GM13977 (cell line): ENCODE results near the gene ZBTB48.

Experiments used
- DNase-seq: peaks from one replicate; pipeline ENCODE4 v3.0.0; 2012; ENCODE audit warnings: low spot score
- in situ Hi-C: fragments of 300-500 bp; cut with MboI; formaldehyde crosslinking; loops from one replicate; pipeline ENCODE4 v1.12.0; 2022; ENCODE audit warnings: low sequenced_read_pairs, low pct_unique_long_range_greater_than_20kb, mixed read lengths, inconsistent platforms; ENCODE audit not compliant: unreplicated experiment
- TF ChIP-seq, protein P1 (sequence below): IDR thresholded peaks from 2 replicates; pipeline ENCODE4 v1.5.1; 2012; ENCODE audit warnings: mild to moderate bottlenecking, control low read depth; ENCODE audit not compliant: insufficient read depth; ENCODE audit errors: extremely low read depth, missing control alignments

The ZBTB48 gene

DNA sequence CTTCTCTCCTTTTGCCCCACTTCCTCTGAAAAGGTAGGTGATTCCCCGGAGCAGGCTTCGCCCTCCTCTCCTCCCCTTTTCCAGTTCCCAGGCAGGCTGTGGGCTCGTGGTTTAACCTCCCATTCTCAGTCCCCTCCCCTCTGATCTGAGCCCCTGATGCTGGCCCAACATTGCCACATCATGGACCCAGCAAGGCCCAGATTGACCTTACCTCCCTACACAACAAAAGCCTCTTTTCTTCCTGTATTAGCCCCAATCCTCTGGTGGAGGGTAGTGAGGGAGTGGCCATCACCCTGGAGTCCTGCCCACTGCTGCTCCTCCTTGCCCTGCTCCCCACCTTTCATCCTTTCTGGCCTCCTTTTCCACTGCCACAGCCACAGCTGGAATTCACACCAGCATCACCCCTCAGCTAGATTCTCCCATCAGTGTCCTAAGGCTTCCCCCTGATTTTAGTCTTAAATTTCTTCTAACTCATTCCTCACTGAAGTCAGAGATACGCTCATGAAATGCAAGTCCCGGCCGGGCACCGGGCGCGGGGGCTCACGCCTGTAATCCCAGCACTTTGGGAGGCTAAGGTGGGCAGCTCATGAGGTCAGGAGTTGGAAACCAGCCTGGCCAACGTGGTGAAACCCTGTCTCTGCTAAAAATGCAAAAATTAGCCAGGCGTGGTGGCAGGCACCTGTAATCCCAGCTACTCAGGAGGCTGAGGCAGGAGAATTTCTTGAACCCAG lies 7.0 kb upstream of the ZBTB48 start:
- DNase-seq: no peak
- in situ Hi-C loops: no loop called here
- TF ChIP-seq, protein P1, sequence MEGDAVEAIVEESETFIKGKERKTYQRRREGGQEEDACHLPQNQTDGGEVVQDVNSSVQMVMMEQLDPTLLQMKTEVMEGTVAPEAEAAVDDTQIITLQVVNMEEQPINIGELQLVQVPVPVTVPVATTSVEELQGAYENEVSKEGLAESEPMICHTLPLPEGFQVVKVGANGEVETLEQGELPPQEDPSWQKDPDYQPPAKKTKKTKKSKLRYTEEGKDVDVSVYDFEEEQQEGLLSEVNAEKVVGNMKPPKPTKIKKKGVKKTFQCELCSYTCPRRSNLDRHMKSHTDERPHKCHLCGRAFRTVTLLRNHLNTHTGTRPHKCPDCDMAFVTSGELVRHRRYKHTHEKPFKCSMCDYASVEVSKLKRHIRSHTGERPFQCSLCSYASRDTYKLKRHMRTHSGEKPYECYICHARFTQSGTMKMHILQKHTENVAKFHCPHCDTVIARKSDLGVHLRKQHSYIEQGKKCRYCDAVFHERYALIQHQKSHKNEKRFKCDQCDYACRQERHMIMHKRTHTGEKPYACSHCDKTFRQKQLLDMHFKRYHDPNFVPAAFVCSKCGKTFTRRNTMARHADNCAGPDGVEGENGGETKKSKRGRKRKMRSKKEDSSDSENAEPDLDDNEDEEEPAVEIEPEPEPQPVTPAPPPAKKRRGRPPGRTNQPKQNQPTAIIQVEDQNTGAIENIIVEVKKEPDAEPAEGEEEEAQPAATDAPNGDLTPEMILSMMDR: no peak

DNA sequence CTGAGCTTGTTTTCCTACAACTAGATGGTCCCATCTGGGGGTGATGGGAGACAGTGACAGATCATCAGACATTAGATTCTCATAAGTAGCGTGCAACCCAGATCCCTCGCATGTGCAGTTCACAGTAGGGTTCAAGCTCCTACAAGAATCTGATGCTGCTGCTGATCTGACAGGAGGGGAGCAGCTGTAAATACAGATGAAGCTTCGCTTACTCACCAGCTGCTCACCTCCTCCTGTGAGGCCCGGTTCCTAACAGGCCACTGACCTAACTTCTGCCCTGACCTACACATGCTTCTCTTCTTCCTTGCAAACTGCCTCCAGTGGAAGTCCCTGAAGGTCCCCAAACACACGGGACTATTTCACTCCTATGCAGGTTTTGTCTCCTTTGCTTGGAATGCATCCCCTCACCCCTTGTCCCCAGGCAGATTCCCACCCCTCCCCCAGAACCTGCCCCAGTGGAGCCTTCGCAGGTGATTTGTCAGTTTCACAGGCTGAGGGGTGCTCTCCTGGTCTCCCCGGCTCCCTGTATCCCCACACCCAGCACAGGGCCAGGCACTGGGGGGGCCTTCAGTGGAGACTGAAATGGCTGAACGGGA lies 5.7 kb upstream of the ZBTB48 start:
- TF ChIP-seq, protein P1: no peak
- in situ Hi-C loops: no loop called here
- no peak for DNase-seq

DNA sequence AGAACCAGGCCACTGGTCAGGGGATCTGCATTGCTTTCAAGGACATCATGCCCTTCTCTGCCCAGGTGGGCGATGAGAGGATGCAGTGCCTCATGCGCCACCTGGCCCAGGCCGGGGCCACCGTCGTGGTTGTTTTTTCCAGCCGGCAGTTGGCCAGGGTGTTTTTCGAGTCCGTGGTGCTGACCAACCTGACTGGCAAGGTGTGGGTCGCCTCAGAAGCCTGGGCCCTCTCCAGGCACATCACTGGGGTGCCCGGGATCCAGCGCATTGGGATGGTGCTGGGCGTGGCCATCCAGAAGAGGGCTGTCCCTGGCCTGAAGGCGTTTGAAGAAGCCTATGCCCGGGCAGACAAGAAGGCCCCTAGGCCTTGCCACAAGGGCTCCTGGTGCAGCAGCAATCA lies 5.0 kb upstream of the ZBTB48 start:
- DNase-seq: no peak
- in situ Hi-C loops: no loop called here
- TF ChIP-seq, protein P1: no peak

DNA sequence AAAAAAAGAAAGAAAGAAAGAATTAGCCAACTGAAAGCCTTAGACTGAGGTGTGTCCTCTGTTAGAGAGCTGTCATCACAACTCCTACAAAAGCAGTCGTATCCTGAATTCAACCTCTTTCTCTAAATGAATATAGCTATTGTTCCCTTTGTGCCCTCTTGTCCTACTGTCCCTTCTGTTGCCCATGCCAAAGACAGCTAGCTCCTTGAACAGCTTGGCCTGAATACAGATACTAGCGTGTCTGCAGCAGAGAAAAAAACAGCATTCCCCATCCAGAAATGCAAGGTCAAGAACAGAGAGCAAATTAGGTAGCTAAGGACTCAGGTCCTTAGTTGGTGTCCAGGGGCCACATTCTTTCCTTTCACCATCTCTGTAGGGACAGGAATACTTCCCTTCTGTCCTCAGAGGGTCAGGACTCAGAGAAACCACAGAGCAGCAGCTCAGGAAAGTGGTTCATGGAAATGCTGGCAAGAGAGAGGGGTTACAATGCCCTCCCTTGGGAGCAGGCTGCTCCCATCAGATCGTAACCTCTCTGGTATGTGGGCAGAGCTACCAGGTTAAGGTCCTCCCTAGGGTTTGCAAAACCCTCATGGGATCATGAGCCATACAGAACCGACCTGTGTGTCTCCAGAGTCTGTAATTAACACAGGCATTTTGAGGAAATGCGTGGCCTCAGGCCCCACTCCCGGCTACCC lies 1.8 kb upstream of the ZBTB48 start:
- DNase-seq: no peak
- in situ Hi-C loops: no loop called here

DNA sequence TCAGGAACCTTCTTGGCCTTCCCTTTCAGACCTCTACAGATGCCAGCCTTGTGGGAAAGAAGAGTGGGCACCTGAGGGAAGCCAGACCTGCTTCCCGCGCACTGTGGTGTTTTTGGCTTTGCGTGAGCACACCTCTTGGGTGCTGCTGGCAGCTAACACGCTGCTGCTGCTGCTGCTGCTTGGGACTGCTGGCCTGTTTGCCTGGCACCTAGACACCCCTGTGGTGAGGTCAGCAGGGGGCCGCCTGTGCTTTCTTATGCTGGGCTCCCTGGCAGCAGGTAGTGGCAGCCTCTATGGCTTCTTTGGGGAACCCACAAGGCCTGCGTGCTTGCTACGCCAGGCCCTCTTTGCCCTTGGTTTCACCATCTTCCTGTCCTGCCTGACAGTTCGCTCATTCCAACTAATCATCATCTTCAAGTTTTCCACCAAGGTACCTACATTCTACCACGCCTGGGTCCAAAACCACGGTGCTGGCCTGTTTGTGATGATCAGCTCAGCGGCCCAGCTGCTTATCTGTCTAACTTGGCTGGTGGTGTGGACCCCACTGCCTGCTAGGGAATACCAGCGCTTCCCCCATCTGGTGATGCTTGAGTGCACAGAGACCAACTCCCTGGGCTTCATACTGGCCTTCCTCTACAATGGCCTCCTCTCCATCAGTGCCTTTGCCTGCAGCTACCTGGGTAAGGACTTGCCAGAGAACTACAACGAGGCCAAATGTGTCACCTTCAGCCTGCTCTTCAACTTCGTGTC lies 995 bp upstream of the ZBTB48 start:
- TF ChIP-seq, protein P1: no peak
- in situ Hi-C loops: no loop called here
- DNase-seq: no peak

More for the DNA sequence above, 1.8 kb upstream of the ZBTB48 start:
- TF ChIP-seq, protein P1: no peak

DNA sequence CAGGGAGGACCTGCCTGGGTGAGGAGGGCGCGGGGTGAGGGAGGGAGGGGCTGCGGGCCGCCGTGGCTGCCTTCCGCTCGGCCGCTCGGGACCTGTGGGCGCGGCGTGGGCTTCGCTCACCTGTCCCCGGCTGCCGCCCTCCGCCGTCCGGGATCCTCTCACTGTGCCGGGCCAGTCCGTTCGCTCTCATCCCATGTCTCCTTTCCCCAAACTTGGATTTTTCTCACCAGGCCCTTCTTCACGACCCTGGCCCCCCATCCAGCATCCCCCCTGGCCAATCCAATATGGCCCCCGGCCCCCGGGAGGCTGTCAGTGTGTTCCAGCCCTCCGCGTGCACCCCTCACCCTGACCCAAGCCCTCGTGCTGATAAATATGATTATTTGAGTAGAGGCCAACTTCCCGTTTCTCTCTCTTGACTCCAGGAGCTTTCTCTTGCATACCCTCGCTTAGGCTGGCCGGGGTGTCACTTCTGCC lies 362 bp downstream of the ZBTB48 start:
- TF ChIP-seq, protein P1: no peak
- in situ Hi-C loops: no loop called here
- DNase-seq: peak; percentile 40
